H9 (cell line): ENCODE results near the gene KTI12. TPM values are rescaled to one million over a fixed set of nuclear protein-coding genes. Genes with fewer than 3 reads are reported as not detected.

Source experiments
- DNase-seq: peaks from one replicate; pipeline ENCODE4 v3.0.0-alpha.2; 2017
- H2AFZ ChIP-seq: one replicate; pipeline ENCODE4 v1.6.1; 2013; ENCODE audit warnings: mild to moderate bottlenecking, low read length, control low read depth, moderate library complexity
- H2AK5ac ChIP-seq: 2 replicates; pipeline ENCODE4 v1.6.1; 2013; ENCODE audit warnings: low read length, control low read depth, mixed read lengths; ENCODE audit not compliant: insufficient read length
- H2BK120ac ChIP-seq: one replicate; pipeline ENCODE4 v1.6.1; 2013; ENCODE audit warnings: low read depth, mild to moderate bottlenecking, low read length, control low read depth, inconsistent platforms; ENCODE audit not compliant: poor library complexity, severe bottlenecking
- H2BK12ac ChIP-seq: 2 replicates; pipeline ENCODE4 v1.6.1; 2013; ENCODE audit warnings: low read length, control low read depth, mixed read lengths, low read depth; ENCODE audit not compliant: insufficient read length
- H2BK15ac ChIP-seq: 2 replicates; pipeline ENCODE4 v1.6.1; 2013; ENCODE audit warnings: low read depth, low read length, control low read depth
- H2BK20ac ChIP-seq: one replicate; pipeline ENCODE4 v1.6.1; 2013; ENCODE audit warnings: low read depth, mild to moderate bottlenecking, low read length, control low read depth, inconsistent platforms; ENCODE audit not compliant: poor library complexity, severe bottlenecking
- H2BK5ac ChIP-seq: 2 replicates; pipeline ENCODE4 v1.6.1; 2013; ENCODE audit warnings: low read length, control low read depth, mixed read lengths; ENCODE audit not compliant: insufficient read length
- H3K14ac ChIP-seq: 2 replicates; pipeline ENCODE4 v1.6.1; 2013; ENCODE audit warnings: low read length, control low read depth; ENCODE audit not compliant: insufficient read depth
- H3K18ac ChIP-seq: 2 replicates; pipeline ENCODE4 v1.6.1; 2013; ENCODE audit warnings: low read depth, mild to moderate bottlenecking, mixed read lengths, low read length, control low read depth; ENCODE audit not compliant: insufficient read length
- H3K23ac ChIP-seq: 2 replicates; pipeline ENCODE4 v1.6.1; 2013; ENCODE audit warnings: low read length, control low read depth, mixed read lengths, low read depth; ENCODE audit not compliant: insufficient read length
- H3K23me2 ChIP-seq: 2 replicates; pipeline ENCODE4 v1.6.1; 2013; ENCODE audit warnings: low read depth, mild to moderate bottlenecking, mixed read lengths, low read length, control low read depth; ENCODE audit not compliant: insufficient read length, poor library complexity, severe bottlenecking
- H3K27ac ChIP-seq: 2 replicates; pipeline ENCODE4 v1.5.1; 2013; ENCODE audit warnings: low read length, control low read depth, mixed read lengths, low read depth; ENCODE audit not compliant: insufficient read length
- H3K27me3 ChIP-seq: 2 replicates; pipeline ENCODE4 v1.6.1; 2013; ENCODE audit warnings: low read length, control low read depth, inconsistent platforms; ENCODE audit not compliant: insufficient read depth
- H3K4ac ChIP-seq: 2 replicates; pipeline ENCODE4 v1.6.1; 2013; ENCODE audit warnings: low read depth, mild to moderate bottlenecking, control low read depth, inconsistent platforms, low read length, moderate library complexity
- H3K4me1 ChIP-seq: 2 replicates; pipeline ENCODE4 v1.6.1; 2013; ENCODE audit warnings: low read length, control low read depth, inconsistent platforms; ENCODE audit not compliant: insufficient read depth
- H3K4me2 ChIP-seq: 2 replicates; pipeline ENCODE4 v1.6.1; 2013; ENCODE audit warnings: low read length, control low read depth, mixed read lengths; ENCODE audit not compliant: insufficient read length, insufficient read depth
- H3K56ac ChIP-seq: 2 replicates; pipeline ENCODE4 v1.6.1; 2013; ENCODE audit warnings: low read depth, mild to moderate bottlenecking, mixed read lengths, low read length, control low read depth; ENCODE audit not compliant: insufficient read length
- H3K79me1 ChIP-seq: 2 replicates; pipeline ENCODE4 v1.6.1; 2013; ENCODE audit warnings: low read depth, mild to moderate bottlenecking, moderate library complexity, low read length, control low read depth, inconsistent platforms; ENCODE audit not compliant: insufficient read depth, poor library complexity, severe bottlenecking
- H3K79me2 ChIP-seq: 2 replicates; pipeline ENCODE4 v1.6.1; 2013; ENCODE audit warnings: low read length, control low read depth, inconsistent platforms; ENCODE audit not compliant: insufficient read depth
- H3K9ac ChIP-seq: 2 replicates; pipeline ENCODE4 v1.6.1; 2013; ENCODE audit warnings: low read length, control low read depth, mixed read lengths; ENCODE audit not compliant: insufficient read length; ENCODE audit errors: extremely low read depth
- H3K9me3 ChIP-seq: one replicate; pipeline ENCODE4 v1.6.1; 2013; ENCODE audit warnings: low read depth, low read length, inconsistent platforms; ENCODE audit not compliant: control insufficient read depth
- H3T11ph ChIP-seq: one replicate; pipeline ENCODE4 v1.6.1; 2013; ENCODE audit warnings: mild to moderate bottlenecking, low read length, control low read depth, inconsistent platforms
- H4K20me1 ChIP-seq: one replicate; pipeline ENCODE4 v1.6.1; 2013; ENCODE audit not compliant: control insufficient read depth, insufficient read length, insufficient read depth
- H4K5ac ChIP-seq: 2 replicates; pipeline ENCODE4 v1.6.1; 2013; ENCODE audit warnings: low read depth, mild to moderate bottlenecking, mixed read lengths, low read length, control low read depth; ENCODE audit not compliant: insufficient read length
- H4K8ac ChIP-seq: replicated peaks from 2 replicates; pipeline ENCODE4 v1.6.1; 2013; ENCODE audit warnings: low read length, control low read depth, mixed read lengths, low read depth; ENCODE audit not compliant: insufficient read length
- H4K91ac ChIP-seq: 2 replicates; pipeline ENCODE4 v1.6.1; 2013; ENCODE audit warnings: low read depth, mild to moderate bottlenecking, moderate library complexity, mixed read lengths, low read length, control low read depth; ENCODE audit not compliant: insufficient read length
- H3K27ac Mint-ChIP-seq, 3 experiments: 2 replicates in 2 of 3; 3 replicates in 1 of 3; pipeline ENCODE4 v1.8.0; 2020 to 2021; ENCODE audit warnings: mixed read lengths in 3 of 3, mild to moderate bottlenecking in 1 of 3, moderate library complexity in 1 of 3
- H3K27me3 Mint-ChIP-seq: 2 replicates; pipeline ENCODE4 v1.8.0; 2021; ENCODE audit warnings: low read depth, mild to moderate bottlenecking, moderate library complexity, mixed read lengths
- H3K36me3 Mint-ChIP-seq, 3 experiments: 2 replicates in 2 of 3; 3 replicates in 1 of 3; pipeline ENCODE4 v1.8.0; 2020 to 2021; ENCODE audit warnings: low read depth in 3 of 3, mixed read lengths in 3 of 3; ENCODE audit not compliant: insufficient read depth in 1 of 3
- H3K4me1 Mint-ChIP-seq, 2 experiments: 2 replicates each; pipeline ENCODE4 v1.8.0; 2020; ENCODE audit warnings: mixed read lengths in 2 of 2
- H3K4me3 Mint-ChIP-seq, 2 experiments: 2 replicates in 1 of 2; 3 replicates in 1 of 2; pipeline ENCODE4 v1.8.0; 2020 to 2021; ENCODE audit warnings: mild to moderate bottlenecking in 2 of 2, mixed read lengths in 2 of 2, moderate library complexity in 1 of 2
- H3K9me3 Mint-ChIP-seq, 2 experiments: 2 replicates in 1 of 2; 3 replicates in 1 of 2; pipeline ENCODE4 v1.8.0; 2020; ENCODE audit warnings: mild to moderate bottlenecking in 2 of 2, mixed read lengths in 2 of 2, moderate library complexity in 1 of 2
- CTCF ChIP-seq: fragments of 200-600 bp; sonication (generic); conservative IDR thresholded peaks from 3 replicates; pipeline ENCODE4 v1.8.0; 2021; ENCODE audit warnings: antibody characterized with exemption, mild to moderate bottlenecking
- WGBS: extraction: QIAGEN DNeasy Blood & Tissue Kit; methylation state at CpG from one replicate; pipeline ENCODE4 v1.1.7; 2013; ENCODE audit warnings: missing lambda C conversion rate, low lambda C conversion rate, mixed read lengths; ENCODE audit not compliant: insufficient read length; ENCODE audit errors: extremely low coverage; 5-methylcytosine and 5-hydroxymethylcytosine counted together
- total RNA-seq: library from RNA; stranded (reverse); gene quantifications from 2 replicates; pipeline ENCODE4 v1.2.1, GENCODE V29; 2021

The KTI12 gene
- total RNA-seq, 1 experiment from 2014 or later, result 16.7 TPM

GRCh38 chr1:51982161-51982560 lies 51.4 kb downstream of the KTI12 start:
- Histone ChIP-seq H3K4me1 (no peaks in the 10 kb centered on the region; the same call in 1 of the 2 replicates), H2BK120ac (no peak overlapping the region), H3T11ph (no peak overlapping the region), H4K91ac (no peak overlapping the region), H4K8ac (no peak overlapping the region), H3K9me3 (no peaks in the 10 kb centered on the region), H2BK5ac (no peak overlapping the region), H4K20me1 (no peaks in the 10 kb centered on the region), H2AFZ (no peak overlapping the region), H3K4me2 (no peak overlapping the region), H4K5ac (no peak overlapping the region), H3K27me3 (no peaks in the 10 kb centered on the region), H3K23ac (no peak overlapping the region), H3K9ac (no peak overlapping the region), H3K79me2 (no peaks in the 10 kb centered on the region; the same call in 1 of the 2 replicates), H3K23me2 (no peaks in the 10 kb centered on the region), H2BK20ac (no peak overlapping the region), H3K14ac (no peak overlapping the region), H3K27ac (no peak overlapping the region), H3K18ac (no peak overlapping the region), H2BK12ac (no peak overlapping the region), H3K4ac (no peak overlapping the region), H3K56ac (no peak overlapping the region), H3K79me1 (no peaks in the 10 kb centered on the region), H2BK15ac (no peak overlapping the region), H2AK5ac (no peak overlapping the region)
- Mint-ChIP-seq H3K4me1 (peaks cover 6 to 7% of the 10 kb centered on the region in 2 experiments), H3K27ac (no peak overlapping the region; a peak in 1 of 7 replicates), H3K4me3 (no peak overlapping the region), H3K36me3 (peaks cover 5 to 29% (median 19%) of the 10 kb centered on the region in 3 experiments; a peak in 5 of 7 replicates), H3K9me3 (no peaks in the 10 kb centered on the region), H3K27me3 (no peaks in the 10 kb centered on the region)
- DNase-seq, result no peak
- no CpG with 5 or more reads among the region's 3 CpGs for WGBS
- TF ChIP-seq CTCF, result no peak

Other genes starting within 250 kb of the KTI12 start
- 147 TPM in 2 replicates for gene NRDC, start 155.1 kb downstream of the KTI12 start, total RNA-seq
- 28.5 and 30.6 TPM in 2 replicates for gene RAB3B, start 43.1 kb downstream of the KTI12 start, total RNA-seq
- 76.8 and 82.1 TPM in 2 replicates for gene TXNDC12, start 21.4 kb upstream of the KTI12 start, total RNA-seq
- gene BTF3L4, start 22.5 kb upstream of the KTI12 start, total RNA-seq, result 100 and 106 TPM in 2 replicates
- gene ZFYVE9, start 108.3 kb upstream of the KTI12 start, total RNA-seq, result 26.0 and 28.4 TPM in 2 replicates